Loucy (cell line): ENCODE data around the gene ARF1.

ENCODE experiments used
- H2AFZ ChIP-seq: fragments of 200-600 bp; sonication (generic); 2 replicates; pipeline ENCODE4 v1.6.0; 2016; ENCODE audit warnings: antibody characterized with exemption, mild to moderate bottlenecking, low read length, moderate library complexity
- H3F3A ChIP-seq: fragments of 200-600 bp; 2 replicates; pipeline ENCODE4 v1.6.0; 2016; ENCODE audit warnings: antibody characterized with exemption, low read depth, mild to moderate bottlenecking
- H3K27me3 ChIP-seq: fragments of 200-600 bp; sonication (generic); 2 replicates; pipeline ENCODE4 v1.6.1; 2014; ENCODE audit warnings: low read length, mild to moderate bottlenecking; ENCODE audit not compliant: insufficient read depth, poor library complexity, severe bottlenecking
- H3K36me3 ChIP-seq: fragments of 200-600 bp; sonication (generic); 2 replicates; pipeline ENCODE4 v1.6.1; 2016; ENCODE audit warnings: low read length; ENCODE audit not compliant: insufficient read depth
- H3K4me1 ChIP-seq: fragments of 200-600 bp; sonication (generic); 2 replicates; pipeline ENCODE4 v1.5.1; 2014; ENCODE audit warnings: low read length, mild to moderate bottlenecking; ENCODE audit not compliant: insufficient read depth, poor library complexity, severe bottlenecking
- H3K4me2 ChIP-seq: fragments of 200-600 bp; sonication (generic); 2 replicates; pipeline ENCODE4 v1.6.0; 2014; ENCODE audit warnings: antibody characterized with exemption, low read length, low read depth, mild to moderate bottlenecking; ENCODE audit not compliant: poor library complexity, severe bottlenecking
- H3K4me3 ChIP-seq: fragments of 200-600 bp; sonication (generic); 2 replicates; pipeline ENCODE4 v1.5.1; 2014; ENCODE audit warnings: low read length, mild to moderate bottlenecking, mixed read lengths; ENCODE audit not compliant: poor library complexity, severe bottlenecking
- H3K79me2 ChIP-seq: fragments of 200-600 bp; sonication (generic); 2 replicates; pipeline ENCODE4 v1.6.1; 2014; ENCODE audit warnings: low read length; ENCODE audit not compliant: insufficient read depth
- H3K9ac ChIP-seq: fragments of 200-600 bp; sonication (generic); 2 replicates; pipeline ENCODE4 v1.6.0; 2014; ENCODE audit warnings: mild to moderate bottlenecking, low read depth, low read length, moderate library complexity; ENCODE audit not compliant: poor library complexity, severe bottlenecking
- H3K9me2 ChIP-seq: fragments of 200-600 bp; sonication (generic); replicated peaks from 2 replicates; pipeline ENCODE4 v1.6.1; 2016; ENCODE audit warnings: low read depth, low read length, mixed read lengths
- H3K9me3 ChIP-seq: fragments of 200-600 bp; sonication (generic); 2 replicates; pipeline ENCODE4 v1.6.1; 2014; ENCODE audit warnings: mild to moderate bottlenecking, antibody characterized with exemption, low read length, low read depth; ENCODE audit not compliant: insufficient read depth
- H4K20me1 ChIP-seq: fragments of 200-600 bp; sonication (generic); 2 replicates; pipeline ENCODE4 v1.6.0; 2014; ENCODE audit warnings: antibody characterized with exemption, low read length, mild to moderate bottlenecking; ENCODE audit not compliant: insufficient read depth, poor library complexity, severe bottlenecking
- EZH2phosphoT487 ChIP-seq: fragments of 200-600 bp; IDR thresholded peaks from 2 replicates; pipeline ENCODE4 v1.6.1; 2018; ENCODE audit warnings: antibody characterized with exemption, mild to moderate bottlenecking, moderate library complexity, borderline replicate concordance
- TF ChIP-seq, protein P1 (sequence below): fragments of 200-600 bp; sonication (generic); conservative IDR thresholded peaks from 2 replicates; pipeline ENCODE4 v1.5.1; 2014; ENCODE audit warnings: mild to moderate bottlenecking, antibody characterized with exemption, low read length

ARF1 gene

DNA sequence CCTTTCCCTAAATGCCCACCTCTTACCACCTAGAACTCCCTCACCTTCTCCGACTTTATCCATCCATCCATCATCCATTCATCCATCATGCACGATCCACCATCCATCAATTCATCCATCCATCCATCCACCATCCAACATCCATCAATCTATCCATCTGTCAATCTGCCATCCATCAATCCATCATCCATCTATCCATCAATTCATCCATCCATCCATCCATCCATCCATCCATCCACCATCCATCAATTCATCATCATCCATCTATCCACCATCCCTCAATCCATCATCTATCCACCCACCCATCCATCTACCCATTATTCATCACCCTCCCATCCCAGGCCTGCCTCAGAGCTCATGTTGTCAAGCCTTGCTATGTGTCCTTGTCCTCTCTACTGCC lies 41.2 kb upstream of the ARF1 start:
- H3K27me3 ChIP-seq = no peaks in the 10 kb centered on the region
- no peak overlapping the region for H3K4me3 ChIP-seq
- no peaks in the 10 kb centered on the region for H3K79me2 ChIP-seq
- no peak overlapping the region for H3K9ac ChIP-seq
- no peak overlapping the region for H3K4me2 ChIP-seq
- no peaks in the 10 kb centered on the region for H3K4me1 ChIP-seq
- TF ChIP-seq EZH2phosphoT487 = no peak
- TF ChIP-seq, protein P1, sequence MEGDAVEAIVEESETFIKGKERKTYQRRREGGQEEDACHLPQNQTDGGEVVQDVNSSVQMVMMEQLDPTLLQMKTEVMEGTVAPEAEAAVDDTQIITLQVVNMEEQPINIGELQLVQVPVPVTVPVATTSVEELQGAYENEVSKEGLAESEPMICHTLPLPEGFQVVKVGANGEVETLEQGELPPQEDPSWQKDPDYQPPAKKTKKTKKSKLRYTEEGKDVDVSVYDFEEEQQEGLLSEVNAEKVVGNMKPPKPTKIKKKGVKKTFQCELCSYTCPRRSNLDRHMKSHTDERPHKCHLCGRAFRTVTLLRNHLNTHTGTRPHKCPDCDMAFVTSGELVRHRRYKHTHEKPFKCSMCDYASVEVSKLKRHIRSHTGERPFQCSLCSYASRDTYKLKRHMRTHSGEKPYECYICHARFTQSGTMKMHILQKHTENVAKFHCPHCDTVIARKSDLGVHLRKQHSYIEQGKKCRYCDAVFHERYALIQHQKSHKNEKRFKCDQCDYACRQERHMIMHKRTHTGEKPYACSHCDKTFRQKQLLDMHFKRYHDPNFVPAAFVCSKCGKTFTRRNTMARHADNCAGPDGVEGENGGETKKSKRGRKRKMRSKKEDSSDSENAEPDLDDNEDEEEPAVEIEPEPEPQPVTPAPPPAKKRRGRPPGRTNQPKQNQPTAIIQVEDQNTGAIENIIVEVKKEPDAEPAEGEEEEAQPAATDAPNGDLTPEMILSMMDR = no peak
- H3K9me3 ChIP-seq = peaks cover 3% of the 10 kb centered on the region; the same call in 1 of the 2 replicates
- H3K9me2 ChIP-seq = no peaks in the 10 kb centered on the region
- H3K36me3 ChIP-seq = no peaks in the 10 kb centered on the region
- H4K20me1 ChIP-seq = no peaks in the 10 kb centered on the region
- no peaks in the 10 kb centered on the region for H3F3A ChIP-seq
- no peak overlapping the region for H2AFZ ChIP-seq

DNA sequence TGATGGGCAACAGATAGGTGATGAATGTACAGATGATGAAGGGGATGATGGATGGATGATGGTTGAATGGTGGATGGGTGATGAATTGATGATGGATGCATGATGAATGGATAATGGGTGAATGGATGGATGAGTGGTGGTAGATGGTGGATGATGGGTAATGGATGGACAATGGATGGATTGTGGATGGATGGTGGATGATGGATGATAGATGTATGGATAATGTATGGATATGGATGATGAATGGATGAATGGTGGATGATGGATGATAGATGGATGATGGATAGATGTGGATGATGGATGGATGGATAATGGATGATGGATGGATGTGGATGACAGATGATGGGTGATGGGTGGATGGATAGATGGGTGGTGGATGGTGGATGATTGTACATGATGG lies 40.0 kb upstream of the ARF1 start:
- H3K79me2 ChIP-seq = no peaks in the 10 kb centered on the region
- H3K9me2 ChIP-seq = no peaks in the 10 kb centered on the region
- no peak overlapping the region for H3K4me3 ChIP-seq
- H3K36me3 ChIP-seq = no peaks in the 10 kb centered on the region
- H2AFZ ChIP-seq = no peak overlapping the region
- H3K4me2 ChIP-seq = no peak overlapping the region
- H3K27me3 ChIP-seq = no peaks in the 10 kb centered on the region
- TF ChIP-seq EZH2phosphoT487 = no peak
- TF ChIP-seq, protein P1 = no peak
- no peaks in the 10 kb centered on the region for H3K4me1 ChIP-seq
- H3K9ac ChIP-seq = no peak overlapping the region
- H3F3A ChIP-seq = no peaks in the 10 kb centered on the region
- peaks cover 3% of the 10 kb centered on the region; the same call in 1 of the 2 replicates for H3K9me3 ChIP-seq
- H4K20me1 ChIP-seq = no peaks in the 10 kb centered on the region

DNA sequence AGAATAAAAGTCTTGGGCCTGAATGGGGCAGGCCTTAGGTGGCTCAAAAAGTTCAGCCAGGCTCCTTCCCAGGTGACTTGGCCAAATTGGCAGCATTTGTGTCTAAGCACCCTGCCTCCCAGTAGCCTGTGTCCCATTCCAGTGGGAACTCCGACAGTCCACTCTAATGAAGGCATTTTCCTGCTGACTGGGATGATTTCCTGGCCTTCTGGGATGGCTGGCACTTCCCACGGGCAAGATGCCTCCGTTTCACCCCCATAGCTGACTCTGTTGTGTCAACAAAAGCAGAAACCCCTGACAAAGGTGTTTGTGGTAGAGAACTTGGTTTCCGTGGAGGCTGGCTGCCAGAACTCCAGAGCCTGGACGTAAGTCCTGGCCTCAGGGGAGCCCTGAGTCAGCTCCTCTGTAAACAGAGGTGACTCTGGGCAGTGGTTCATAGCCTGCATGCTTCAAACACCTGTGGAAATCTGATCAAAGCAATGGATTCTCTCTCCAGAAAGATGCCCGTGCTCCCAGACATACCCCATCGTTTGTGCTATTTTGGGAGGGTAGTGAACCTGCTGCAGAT lies 39.1 kb upstream of the ARF1 start:
- Histone ChIP-seq H3K36me3 (no peaks in the 10 kb centered on the region), H3K4me2 (no peak overlapping the region), H3K4me3 (no peak overlapping the region), H3F3A (no peaks in the 10 kb centered on the region), H3K9me2 (no peaks in the 10 kb centered on the region), H4K20me1 (no peaks in the 10 kb centered on the region), H3K9me3 (peaks cover 3% of the 10 kb centered on the region; the same call in 1 of the 2 replicates), H3K9ac (no peak overlapping the region), H3K79me2 (no peaks in the 10 kb centered on the region), H3K4me1 (no peaks in the 10 kb centered on the region), H3K27me3 (no peaks in the 10 kb centered on the region), H2AFZ (no peak overlapping the region)
- no peak for TF ChIP-seq EZH2phosphoT487
- TF ChIP-seq, protein P1 = no peak
